Inflammatory macrophage treated with lipopolysaccharide for 4 hours (primary cell): ENCODE data around the gene ERVW-1.
"Not testable (repeated sequence)": the region's sequence is repeated elsewhere in the genome, so short reads cannot be mapped to it uniquely, and the experiment has no call there.

ENCODE experiments used
- DNase-seq: peaks from one replicate; pipeline ENCODE4 v3.0.0-alpha.2; 2020

The ERVW-1 gene

GRCh38 chr7:92477681-92478080 lies at the start of gene ERVW-1:
Gene ERVW-1, minus strand, starts transcription at chr7:92477946. Its CDS starts 7,565 bp downstream, at chr7:92470381.
- DNase-seq: not testable (repeated sequence)

GRCh38 chr7:92523110-92523509 lies 45.4 kb upstream of the ERVW-1 start:
- no peak for DNase-seq

DNA sequence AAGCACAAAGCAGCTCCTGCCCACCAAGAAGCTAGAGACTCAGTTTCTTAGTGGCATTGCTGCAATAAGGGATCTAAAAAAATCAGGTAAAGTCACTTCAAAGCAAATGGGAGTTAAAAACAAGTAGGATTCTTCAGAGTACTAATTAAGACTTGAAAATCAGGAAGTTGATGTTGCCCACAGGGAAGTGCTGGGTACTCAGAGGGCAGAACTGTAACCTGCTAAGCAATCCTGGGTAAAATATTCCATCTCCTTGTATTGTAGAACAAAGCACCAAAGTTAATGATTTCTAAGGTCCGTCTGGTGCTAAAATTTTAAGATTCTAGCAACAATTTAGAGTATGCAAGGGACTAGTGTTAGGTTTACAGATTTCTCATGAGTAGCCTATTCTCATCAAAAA lies 42.3 kb upstream of the ERVW-1 start:
- DNase-seq: no peak

- no peak for DNase-seq
Measured at GRCh38 chr7:92517631-92518030, 39.9 kb upstream of the ERVW-1 start.

- no peak for DNase-seq
Measured at GRCh38 chr7:92513167-92513902, 35.6 kb upstream of the ERVW-1 start.

GRCh38 chr7:92508946-92509345 lies 31.2 kb upstream of the ERVW-1 start:
- no peak for DNase-seq

- no peak for DNase-seq
Measured at GRCh38 chr7:92506363-92506762, 28.6 kb upstream of the ERVW-1 start.

- DNase-seq: no peak
Measured at GRCh38 chr7:92504563-92504962, 26.8 kb upstream of the ERVW-1 start.

DNA sequence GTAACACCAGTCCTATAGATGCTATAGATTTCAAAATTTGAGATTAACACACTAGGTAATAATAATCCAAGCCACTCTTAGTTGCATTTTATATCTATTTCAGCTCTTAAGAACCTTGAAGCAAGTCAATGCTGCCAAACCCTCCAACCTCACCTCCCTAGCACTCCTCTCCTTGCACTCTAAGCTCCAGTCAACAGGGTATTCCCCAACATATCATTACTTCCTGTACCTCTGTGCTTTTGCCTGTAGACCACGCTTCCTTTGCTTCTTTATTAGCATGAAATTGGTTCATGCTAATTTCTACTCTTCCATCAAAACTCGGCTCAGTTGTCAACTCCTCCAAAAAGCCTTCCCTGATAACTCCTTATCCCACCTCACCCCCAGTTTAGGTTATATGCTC lies 26.0 kb upstream of the ERVW-1 start:
- no peak for DNase-seq

DNA sequence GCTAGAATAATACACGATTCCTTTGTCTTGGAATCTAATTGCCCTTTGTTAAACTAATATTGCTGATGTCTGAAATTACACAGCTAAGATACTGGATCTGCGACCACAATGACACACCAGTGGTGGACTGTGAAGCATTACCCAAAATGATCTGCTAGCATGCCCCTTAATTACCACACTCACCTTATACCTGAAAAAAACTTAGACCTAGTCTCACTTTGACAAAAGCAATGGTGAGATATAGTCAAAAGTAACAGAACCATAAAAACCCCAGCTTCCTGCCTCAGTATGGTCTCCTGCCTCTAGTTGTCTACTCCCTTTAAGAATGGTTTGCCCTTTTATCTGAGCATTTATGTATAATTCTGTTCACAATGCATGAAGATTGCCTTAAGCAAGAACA lies 20.8 kb upstream of the ERVW-1 start:
- no peak for DNase-seq

GRCh38 chr7:92496876-92497275 lies 19.1 kb upstream of the ERVW-1 start:
- no peak for DNase-seq

DNA sequence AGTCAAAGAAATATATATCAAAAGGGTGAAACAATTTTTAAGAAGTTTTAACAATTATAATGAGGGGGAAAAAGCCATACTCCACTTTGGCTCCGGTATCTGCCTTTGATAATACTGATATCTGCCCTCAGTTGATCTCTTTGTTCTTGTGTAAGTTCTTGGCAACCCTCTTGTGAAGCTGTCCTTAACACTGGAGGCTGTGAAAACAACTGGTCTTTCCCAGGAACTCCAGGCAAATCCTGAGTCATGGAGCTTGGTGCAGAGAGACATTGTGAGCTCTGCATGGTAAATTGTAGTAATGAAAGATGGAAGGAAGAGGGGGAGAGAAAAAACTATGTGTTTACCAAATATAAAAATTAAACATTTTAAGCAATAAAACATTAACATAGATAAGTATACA lies 11.9 kb upstream of the ERVW-1 start:
- DNase-seq: no peak

DNA sequence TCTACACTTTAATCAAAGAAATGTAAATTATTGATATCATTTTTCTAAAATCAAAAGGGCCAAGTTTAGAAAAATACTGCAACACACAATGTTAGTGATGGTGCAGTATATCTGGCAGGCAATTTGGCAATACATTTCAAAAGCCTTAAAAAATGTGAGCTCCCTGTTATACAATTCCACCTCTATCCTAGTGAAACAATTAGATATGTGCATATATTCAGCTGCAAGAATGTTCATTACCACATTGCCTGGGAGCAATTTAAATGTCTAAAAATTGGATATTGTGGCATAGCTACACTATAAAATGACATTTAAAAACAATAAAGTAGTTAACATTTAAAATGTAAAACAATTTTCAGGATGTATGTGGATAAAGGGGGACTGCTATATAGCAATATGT lies 10.1 kb upstream of the ERVW-1 start:
- no peak for DNase-seq

GRCh38 chr7:92485974-92486373 lies 8.2 kb upstream of the ERVW-1 start:
- no peak for DNase-seq

- DNase-seq: no peak
Measured at GRCh38 chr7:92485267-92485892, 7.6 kb upstream of the ERVW-1 start.

GRCh38 chr7:92484226-92484625 lies 6.5 kb upstream of the ERVW-1 start:
- not testable (repeated sequence) for DNase-seq

GRCh38 chr7:92483624-92484023 lies 5.9 kb upstream of the ERVW-1 start:
- not testable (repeated sequence) for DNase-seq

DNA sequence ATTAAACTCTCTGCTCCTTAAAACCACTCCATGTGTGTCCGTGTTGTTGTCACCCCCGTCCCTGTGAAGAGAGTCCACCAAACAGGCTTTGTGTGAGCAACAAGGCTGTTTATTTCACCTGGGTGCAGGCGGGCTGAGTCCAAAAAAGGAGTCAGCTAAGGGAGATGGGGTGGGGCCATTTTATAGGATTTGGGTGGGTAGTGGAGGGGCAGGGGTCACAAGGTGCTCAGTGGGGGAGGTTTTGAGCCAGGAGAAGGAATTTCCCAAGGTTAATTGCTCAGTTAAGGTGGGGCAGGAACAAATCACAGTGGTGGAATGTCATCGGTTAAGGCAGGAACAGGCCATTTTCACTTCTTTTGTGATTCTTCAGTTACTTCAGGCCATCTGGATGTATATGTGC lies 1.4 kb upstream of the ERVW-1 start:
- DNase-seq: not testable (repeated sequence)

GRCh38 chr7:92478711-92479110 lies 965 bp upstream of the ERVW-1 start:
- no peak for DNase-seq

DNA sequence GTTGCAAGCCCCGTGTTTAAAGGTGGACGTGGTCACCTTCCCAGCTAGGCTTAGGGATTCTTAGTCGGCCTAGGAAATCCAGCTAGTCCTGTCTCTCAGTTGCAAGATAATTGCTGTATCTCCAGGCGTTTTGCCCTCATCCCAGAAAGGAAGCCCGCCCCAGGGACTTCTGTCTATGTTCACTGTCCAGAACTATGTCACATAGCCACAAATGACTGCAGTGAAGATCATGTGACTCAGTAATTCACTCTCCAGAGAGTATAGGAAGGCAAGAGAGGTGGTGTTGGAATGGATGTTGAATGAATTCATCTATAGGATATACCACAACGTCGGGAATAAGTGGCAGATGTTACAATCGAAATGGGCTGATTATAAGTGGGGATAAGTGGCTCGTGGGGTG lies 349 bp upstream of the ERVW-1 start:
- DNase-seq: no peak

DNA sequence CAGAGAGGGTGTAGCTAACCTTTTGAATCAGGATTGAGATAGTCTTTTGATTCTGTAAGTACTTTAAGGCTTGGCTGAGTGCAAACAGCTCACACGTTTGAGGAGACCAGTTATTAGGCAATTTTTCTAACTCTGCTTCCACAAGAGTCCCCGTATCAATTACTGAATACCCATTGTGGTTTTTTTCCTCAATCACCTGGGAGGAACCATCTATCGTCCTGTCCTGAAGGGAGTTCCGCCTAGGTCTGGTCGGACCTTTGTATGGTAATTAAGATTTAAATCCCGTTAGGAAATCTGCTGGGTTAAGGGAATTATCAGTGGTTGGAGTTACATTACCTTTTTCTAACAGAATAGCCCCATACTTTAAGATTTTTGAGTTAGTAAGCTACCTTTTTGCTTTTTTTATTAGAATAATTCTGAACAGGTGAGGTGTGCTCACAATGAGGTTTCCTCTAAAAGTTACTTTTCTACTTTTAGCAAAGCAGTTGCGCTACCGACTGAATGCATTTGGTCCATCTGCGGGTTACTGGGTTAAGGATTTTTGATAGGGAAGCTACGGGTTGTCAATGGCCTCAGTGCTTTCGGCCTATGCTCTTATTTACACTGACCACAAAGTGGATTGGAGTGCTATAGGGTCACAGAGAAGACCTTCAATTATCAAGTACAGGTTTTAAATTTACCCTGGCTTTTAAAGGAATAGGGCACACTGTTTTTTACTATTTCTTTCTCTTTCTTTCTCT lies 1.7 kb downstream of the ERVW-1 start:
- not testable (repeated sequence) for DNase-seq

DNA sequence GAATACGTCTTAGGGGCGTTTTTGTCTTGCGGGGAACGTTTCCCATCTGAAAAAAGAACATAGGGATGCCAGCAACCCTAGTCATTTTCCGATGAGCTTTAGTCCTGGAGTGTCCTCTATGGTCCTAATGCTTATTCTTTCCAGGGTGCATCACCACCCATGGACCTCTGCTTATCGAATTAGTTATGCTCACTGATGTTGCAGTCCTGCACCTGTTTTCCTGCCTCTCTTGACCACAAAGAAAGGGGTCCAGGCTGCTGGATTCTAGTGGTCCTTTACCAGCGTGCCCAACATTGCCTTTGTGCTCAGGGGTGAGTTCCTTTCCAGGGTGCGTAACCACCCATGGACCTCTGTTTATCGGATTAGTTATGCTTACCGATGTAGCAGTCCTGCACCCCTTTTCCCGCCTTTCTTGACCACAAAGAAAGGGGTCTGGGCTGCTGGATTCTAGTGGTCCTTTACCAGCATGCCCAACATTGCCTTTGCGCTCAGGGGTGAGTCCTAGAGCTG lies 2.4 kb downstream of the ERVW-1 start:
- not testable (repeated sequence) for DNase-seq

DNA sequence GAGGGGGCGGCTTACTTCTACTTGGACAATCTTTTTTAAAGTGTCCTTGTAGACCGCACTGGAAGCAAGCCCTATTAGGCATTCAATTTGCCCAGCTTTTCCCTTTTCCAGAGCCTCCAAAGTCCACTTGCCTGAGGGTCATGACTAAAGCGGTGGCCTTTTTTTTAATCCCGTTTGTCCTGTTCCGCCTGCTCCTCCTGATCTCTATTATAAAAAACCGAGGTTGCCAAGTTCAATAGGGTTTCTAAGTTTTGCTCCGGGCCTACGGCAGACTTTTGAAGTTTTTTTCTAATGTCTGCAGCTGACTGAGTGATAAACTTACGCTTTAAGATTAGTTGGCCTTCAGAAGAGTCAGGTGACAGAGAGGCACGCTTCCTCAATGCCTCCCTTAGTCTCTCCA lies 3.8 kb downstream of the ERVW-1 start:
- DNase-seq: not testable (repeated sequence)

DNA sequence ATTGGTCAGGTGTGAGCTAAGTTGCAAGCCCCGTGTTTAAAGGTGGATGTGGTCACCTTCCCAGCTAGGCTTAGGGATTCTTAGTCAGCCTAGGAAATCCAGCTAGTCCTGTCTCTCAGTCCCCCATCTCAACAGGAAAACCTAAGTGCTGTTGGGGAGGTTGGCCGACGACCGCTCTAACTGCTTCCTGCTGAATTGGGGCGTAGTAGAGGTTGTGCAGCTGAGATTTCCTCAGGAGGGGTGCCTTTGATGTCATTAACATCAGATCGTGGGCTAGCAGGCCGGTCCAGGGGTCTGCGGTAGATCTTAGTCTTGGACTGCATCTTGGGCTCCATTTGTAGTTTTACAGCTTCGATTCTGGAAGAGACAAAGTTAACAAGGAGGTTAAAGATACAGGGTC lies 9.2 kb downstream of the ERVW-1 start:
- not testable (repeated sequence) for DNase-seq
